HG03135 (cell line): Measurements from ENCODE around the gene HBEGF.

Experiments used
- ATAC-seq: cut with Tn5 transposase; IDR thresholded peaks from one replicate; pipeline ENCODE4 v1.9.1; 2021; ENCODE audit warnings: mild to moderate bottlenecking, moderate library complexity; ENCODE audit not compliant: unreplicated experiment

Gene HBEGF

GRCh38 chr5:140338336-140338735, 8.1 kb downstream of the HBEGF start:
- no peak for ATAC-seq

- no peak for ATAC-seq
Observed at GRCh38 chr5:140337880-140338279, 8.5 kb downstream of the HBEGF start.

GRCh38 chr5:140336388-140336787, 10.0 kb downstream of the HBEGF start:
- no peak for ATAC-seq

GRCh38 chr5:140331638-140332037, 14.8 kb downstream of the HBEGF start:
- ATAC-seq, result no peak

GRCh38 chr5:140329739-140330481, 16.5 kb downstream of the HBEGF start:
- no peak for ATAC-seq

GRCh38 chr5:140328036-140328764, 18.2 kb downstream of the HBEGF start:
- no peak for ATAC-seq

GRCh38 chr5:140327589-140327988, 18.8 kb downstream of the HBEGF start:
- no peak for ATAC-seq

- ATAC-seq, result no peak
Observed at GRCh38 chr5:140325486-140325885, 20.9 kb downstream of the HBEGF start.

- no peak for ATAC-seq
Observed at GRCh38 chr5:140324617-140325241, 21.7 kb downstream of the HBEGF start.

GRCh38 chr5:140324041-140324600, 22.3 kb downstream of the HBEGF start:
- ATAC-seq, result no peak

GRCh38 chr5:140322751-140323731, 23.4 kb downstream of the HBEGF start:
- ATAC-seq, result no peak

GRCh38 chr5:140321796-140322195, 24.6 kb downstream of the HBEGF start:
- no peak for ATAC-seq

GRCh38 chr5:140319833-140320232, 26.6 kb downstream of the HBEGF start:
- no peak for ATAC-seq

GRCh38 chr5:140318792-140319191, 27.6 kb downstream of the HBEGF start:
- no peak for ATAC-seq

- no peak for ATAC-seq
Observed at GRCh38 chr5:140317859-140318258, 28.5 kb downstream of the HBEGF start.

- no peak for ATAC-seq
Observed at GRCh38 chr5:140312791-140313189, 33.6 kb downstream of the HBEGF start.

- ATAC-seq, result no peak
Observed at GRCh38 chr5:140312067-140312790, 34.2 kb downstream of the HBEGF start.

GRCh38 chr5:140311011-140311467, 35.4 kb downstream of the HBEGF start:
- ATAC-seq, result no peak

- ATAC-seq, result no peak
Observed at GRCh38 chr5:140310434-140310833, 36.0 kb downstream of the HBEGF start.
